Kidney capillary endothelial cell (primary cell): ENCODE data around the gene COL19A1.
"Not testable (repeated sequence)": the region's sequence is repeated elsewhere in the genome, so short reads cannot be mapped to it uniquely, and the experiment has no call there.

Experiments
- DNase-seq: peaks from one replicate; pipeline ENCODE4 v3.0.0-alpha.2; 2018; ENCODE audit warnings: low spot score

The COL19A1 gene

GRCh38 chr6:69866351-69866769, at the start of gene COL19A1:
TSS of gene COL19A1 (plus strand) at chr6:69866556. CDS start at chr6:69879568, 13,012 bp downstream.
- no peak for DNase-seq

DNA sequence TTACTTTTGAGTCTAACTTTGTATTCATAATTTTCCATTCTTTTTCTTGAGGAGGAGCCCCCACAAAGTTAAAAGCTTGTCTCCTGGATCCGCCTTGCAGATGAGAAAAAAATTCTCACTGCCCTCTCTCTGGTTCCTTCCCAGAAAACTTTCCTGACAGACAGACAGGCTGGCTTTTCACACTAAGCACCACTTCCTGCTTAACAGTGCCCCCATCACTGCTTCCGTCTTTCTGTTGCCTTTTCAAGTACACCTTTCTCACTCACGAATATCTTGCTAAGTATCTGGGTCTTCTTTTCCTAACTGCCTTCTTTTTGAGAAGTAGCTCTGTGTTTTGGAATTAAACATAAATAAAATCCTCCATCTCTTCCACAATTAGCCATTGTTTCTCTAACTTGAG, 49.8 kb upstream of the COL19A1 start:
- DNase-seq: no peak

- DNase-seq: no peak
Measured at GRCh38 chr6:69817358-69817757, 49.0 kb upstream of the COL19A1 start.

GRCh38 chr6:69818223-69818930, 48.0 kb upstream of the COL19A1 start:
- no peak for DNase-seq

- DNase-seq: no peak
Measured at GRCh38 chr6:69819138-69819537, 47.2 kb upstream of the COL19A1 start.

DNA sequence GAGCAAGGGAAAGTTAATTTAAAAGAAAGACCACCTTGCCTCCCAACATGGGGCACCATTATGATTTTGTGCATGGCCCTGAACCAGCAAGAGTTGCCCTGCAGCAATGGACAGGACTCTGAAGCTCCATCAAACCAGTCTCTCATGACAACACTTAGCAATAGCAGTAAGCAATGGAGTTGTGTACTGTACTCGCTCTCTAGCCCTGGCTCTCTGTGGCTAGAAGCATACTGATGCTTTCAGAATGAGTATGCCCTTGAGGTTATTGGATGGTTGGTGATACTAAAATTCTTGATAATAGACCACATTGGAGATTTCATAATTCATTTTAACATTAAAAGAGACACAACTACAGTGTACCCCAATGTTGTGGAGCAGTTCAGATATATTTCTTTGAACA, 46.3 kb upstream of the COL19A1 start:
- no peak for DNase-seq

DNA sequence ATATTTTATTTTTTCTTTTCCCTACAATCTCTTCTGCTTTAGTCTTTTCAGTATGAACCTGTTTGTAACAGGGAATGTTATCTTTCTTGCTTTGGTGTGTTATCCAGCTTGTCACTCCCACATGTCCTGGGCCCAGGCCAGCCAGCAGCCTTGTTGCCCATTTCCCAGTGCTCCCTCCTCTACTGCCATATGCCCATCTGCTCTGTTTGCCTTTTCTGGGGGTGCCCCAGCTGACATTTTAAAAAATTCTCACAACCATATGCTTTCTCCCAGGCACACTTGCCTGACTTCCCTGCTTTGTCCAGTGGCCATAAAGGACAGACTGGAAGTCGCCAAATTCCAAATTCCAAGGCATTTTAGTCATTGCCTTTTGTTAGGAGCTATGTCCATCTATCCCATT, 45.9 kb upstream of the COL19A1 start:
- no peak for DNase-seq

DNA sequence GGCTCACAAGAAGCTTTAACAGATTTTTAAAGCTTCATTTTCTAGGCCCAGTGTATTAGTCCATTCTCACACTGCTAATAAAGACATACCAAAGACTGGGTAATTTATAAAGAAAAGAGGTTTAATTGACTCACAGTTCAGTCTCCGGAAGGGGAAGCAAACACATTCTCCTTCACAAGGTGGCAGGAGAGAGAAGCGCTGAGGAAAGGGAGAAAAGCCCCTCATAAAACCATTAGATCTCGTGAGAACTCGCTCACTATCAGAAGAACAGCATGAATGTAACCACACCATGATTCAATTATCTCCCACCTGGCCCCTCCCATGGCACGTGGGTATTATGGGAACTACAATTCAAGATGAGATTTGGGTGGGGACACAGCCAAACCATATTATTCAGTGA, 42.0 kb upstream of the COL19A1 start:
- not testable (repeated sequence) for DNase-seq

DNA sequence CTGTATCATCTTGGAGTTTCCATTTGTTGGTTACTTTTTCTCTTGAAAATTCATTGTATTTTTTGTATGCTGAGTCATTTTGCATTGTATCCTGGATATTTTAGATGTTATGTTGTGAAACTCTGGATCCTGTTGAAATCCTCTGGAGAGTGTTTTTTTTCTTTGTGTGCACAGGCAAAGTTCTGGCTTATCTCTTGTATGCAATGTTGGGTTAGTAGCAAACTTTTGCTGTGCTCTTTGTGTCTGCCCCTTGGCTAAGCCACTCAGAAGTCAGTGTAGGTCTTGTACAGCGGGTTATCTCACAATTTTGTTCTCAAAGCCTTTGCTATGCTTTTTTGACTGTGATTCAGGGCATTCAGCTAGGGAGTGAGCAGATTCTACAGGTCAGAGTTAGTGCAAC, 40.5 kb upstream of the COL19A1 start:
- no peak for DNase-seq

DNA sequence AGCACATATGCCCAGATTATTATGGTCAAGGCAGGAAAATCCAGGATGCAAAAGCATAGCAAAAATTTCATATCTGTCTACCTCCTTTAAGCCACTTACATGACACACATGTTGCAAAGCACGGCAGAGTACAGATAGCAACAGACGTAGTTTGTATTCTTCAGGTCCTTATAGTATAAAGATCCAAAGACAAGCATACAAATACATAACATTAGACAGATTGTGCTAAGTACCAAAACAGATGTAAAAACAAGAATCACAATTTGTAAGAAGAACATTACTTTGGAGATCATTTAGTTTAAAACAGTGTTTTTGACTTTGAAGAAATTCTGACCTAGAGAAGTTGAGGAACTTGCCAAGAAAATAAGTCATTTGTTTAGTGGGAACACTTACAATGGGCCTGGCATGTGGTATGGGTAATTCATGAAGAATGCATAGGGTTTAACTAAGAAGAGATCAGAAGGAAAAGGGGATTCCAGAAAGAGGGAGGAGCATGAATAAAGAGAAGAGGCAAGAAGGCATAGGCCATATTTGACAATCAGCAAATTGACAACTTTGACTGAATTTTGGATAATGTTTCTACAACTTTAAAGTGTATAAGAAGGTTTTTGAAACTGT, 39.0 kb upstream of the COL19A1 start:
- DNase-seq: no peak

GRCh38 chr6:69832558-69832957, 33.8 kb upstream of the COL19A1 start:
- DNase-seq: no peak

GRCh38 chr6:69835414-69836179, 30.8 kb upstream of the COL19A1 start:
- peak; percentile 66 for DNase-seq

DNA sequence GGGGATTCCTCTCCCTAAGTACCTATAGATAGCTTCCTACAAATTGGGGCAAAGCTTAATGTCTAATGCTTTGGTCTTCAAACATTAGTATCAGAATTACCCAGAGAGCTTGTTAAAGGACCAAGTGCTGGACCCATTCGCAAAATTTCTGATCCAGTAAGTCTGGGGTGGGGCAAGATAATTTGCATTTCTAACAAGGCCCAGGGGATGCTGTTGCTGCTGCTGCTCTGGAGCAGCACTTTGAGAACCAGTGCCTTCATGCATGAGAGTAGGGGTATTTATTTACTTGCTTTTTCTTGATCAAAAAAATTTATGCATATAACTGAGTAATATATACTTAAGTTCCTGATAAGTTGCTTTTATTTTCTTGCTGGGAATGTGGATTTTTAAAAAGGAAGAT, 24.5 kb upstream of the COL19A1 start:
- no peak for DNase-seq

- DNase-seq: no peak
Measured at GRCh38 chr6:69843189-69843588, 23.2 kb upstream of the COL19A1 start.

DNA sequence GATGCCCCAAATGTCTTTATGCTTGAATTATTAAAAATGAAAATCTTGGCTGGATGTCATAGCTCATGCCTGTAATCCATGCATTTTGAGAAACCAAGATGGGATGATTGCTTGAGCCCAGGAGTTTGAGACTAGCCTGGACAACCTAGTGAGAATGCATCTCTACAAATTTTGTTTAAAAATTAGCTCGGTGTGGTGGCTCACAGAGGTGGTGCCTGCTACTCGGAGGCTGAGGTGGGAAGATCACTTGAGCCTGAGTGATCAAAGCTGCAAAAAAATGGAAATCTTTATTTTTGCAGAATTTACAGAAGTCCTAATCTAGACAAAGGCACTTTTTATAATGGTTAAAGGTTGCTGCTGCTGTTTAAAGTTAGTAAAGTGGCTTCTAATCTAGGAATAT, 20.0 kb upstream of the COL19A1 start:
- no peak for DNase-seq

- DNase-seq: no peak
Measured at GRCh38 chr6:69846770-69847491, 19.4 kb upstream of the COL19A1 start.

DNA sequence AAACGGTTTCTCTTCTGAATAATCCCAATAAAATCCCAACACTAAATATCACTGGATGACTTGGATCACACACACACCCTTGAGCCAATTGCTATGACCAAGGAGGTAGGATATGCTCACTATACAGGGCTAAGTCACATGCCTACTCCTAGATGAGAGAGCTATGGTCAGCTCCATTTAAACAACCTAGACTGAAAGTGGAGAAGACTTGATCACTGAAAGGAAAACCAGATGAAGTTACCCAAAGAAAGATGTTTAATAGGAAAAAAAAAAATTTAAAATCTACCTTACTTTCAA, 18.9 kb upstream of the COL19A1 start:
- no peak for DNase-seq

DNA sequence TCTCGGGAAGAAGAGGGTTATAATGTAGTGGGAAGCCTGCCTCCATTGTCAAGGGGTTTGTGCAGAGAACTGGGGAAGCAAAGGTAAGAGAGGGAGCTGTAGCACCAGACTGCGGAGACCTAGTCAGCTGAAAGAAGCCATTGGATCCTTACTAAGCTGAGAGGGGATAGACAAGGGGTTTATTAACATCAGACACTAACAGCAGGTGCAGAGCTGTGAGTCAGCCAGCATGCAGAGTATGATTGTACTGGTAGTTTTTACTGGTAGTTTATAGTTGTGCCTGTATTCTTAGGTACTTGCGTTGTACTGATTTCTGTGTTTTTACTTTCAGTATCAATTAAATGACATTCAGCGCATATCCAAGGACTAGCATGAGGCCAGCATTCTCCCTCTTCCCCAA, 17.8 kb upstream of the COL19A1 start:
- DNase-seq: no peak

- no peak for DNase-seq
Measured at GRCh38 chr6:69852706-69853105, 13.7 kb upstream of the COL19A1 start.

DNA sequence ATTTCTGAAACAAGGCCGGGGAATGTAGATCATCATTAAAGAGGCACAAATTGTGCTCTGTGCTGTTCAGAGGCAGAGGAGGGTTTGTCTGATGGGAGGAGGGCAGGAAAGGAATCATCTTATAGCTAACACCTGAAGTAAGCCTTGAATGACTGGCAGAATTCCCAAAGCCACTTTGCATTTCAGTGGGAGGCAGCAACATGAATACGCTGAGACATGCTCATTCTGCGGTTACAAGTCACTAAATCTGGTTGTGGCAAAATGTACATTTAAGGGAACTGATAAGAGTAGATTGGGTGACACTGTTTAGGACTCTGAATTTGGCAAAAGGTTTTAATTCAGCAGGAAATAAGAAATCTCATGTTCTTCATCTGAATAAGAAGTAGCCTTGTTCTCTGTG, 4.4 kb upstream of the COL19A1 start:
- no peak for DNase-seq

DNA sequence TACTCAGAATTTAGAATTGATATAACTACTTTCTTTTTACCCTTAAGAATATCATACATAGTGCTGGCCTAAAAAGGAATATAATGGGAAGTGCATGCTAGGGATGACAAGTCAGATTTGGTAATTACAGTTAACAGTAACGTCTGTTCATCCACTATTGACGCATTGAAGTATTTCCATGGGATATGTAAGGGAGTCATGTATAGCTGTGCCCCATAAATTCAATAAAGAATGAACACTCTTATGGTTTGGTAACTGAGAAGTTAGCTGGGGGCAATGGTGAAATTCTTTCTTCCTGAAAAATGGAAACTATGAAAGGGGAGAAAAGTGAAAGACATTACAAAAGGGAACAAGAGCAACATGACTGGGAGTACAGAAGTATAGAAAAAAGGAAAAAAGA, 2.6 kb upstream of the COL19A1 start:
- no peak for DNase-seq

DNA sequence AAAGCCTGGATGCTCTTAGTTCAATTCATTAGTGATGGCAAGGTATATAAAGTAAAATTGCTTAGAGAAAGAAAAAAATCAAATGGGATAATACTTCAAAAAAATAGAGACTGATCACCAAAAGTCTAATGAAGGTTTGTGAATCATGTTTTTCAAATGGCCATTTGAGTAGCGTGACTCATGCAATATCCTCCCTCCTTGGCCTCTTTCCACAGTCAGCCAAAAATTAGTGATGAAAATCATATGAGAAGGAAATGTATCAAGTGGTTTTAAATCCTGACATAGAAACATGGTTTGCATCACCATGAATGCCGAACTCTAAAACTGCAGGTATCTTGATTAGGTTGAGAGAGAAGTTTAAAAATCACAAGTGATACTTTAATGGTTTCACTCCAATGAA, 1.2 kb upstream of the COL19A1 start:
- DNase-seq: peak; percentile 46
